K562 (cell line): Measurements from ENCODE around the gene LMTK2. TPM values are rescaled to one million over a fixed set of nuclear protein-coding genes. Genes with fewer than 3 reads are reported as not detected.

Experiments
- ATAC-seq: fragments of 200-7000 bp; cut with Tn5 transposase; 3 replicates; pipeline ENCODE4 v1.9.1; 2020; ENCODE audit warnings: moderate library complexity
- BruUV-seq: library from RNA; stranded (reverse); fragments of 400-500 nt; replicated peaks from 2 replicates; lab custom pipeline; 2021; lab: Mats Ljungman, UMichigan
- CTCF ChIA-PET: fragments of 300-600 bp; formaldehyde crosslinking; extraction: SDS; loops from one replicate; lab custom pipeline; 2021; ENCODE audit warnings: low intra/inter-chr PET ratio; lab: Yijun Ruan, JAX
- POLR2A ChIA-PET: fragments of 300-600, 350-650 bp; sonication (Branson Sonifier 250); formaldehyde crosslinking; extraction: SDS; loops from one replicate; lab custom pipeline; 2021; ENCODE audit warnings: antibody characterized with exemption, inconsistent platforms; lab: Yijun Ruan, JAX
- DNase-seq, 4 experiments: peaks; one replicate each; pipeline versions ENCODE4 v3.0.0 to v3.0.0-alpha.2; 2011 to 2018; ENCODE audit warnings: low spot score in 3 of 4, mixed read lengths in 3 of 4; ENCODE audit errors: extremely low read depth in 1 of 4
- FAIRE-seq: peaks from 2 replicates; lab custom pipeline; 2011; peaks lifted over from hg19 to GRCh38; lab: Jason Lieb, UNC
- H2AFZ ChIP-seq: 2 replicates; pipeline ENCODE4 v1.6.0; 2011; ENCODE audit warnings: low read depth, low read length, control low read depth, inconsistent platforms
- H3K27ac ChIP-seq: fragments of 200-600 bp; 3 replicates; pipeline ENCODE4 v1.8.0; 2011; ENCODE audit warnings: low read depth, mild to moderate bottlenecking, control low read depth, inconsistent platforms, low read length, moderate library complexity, mixed read lengths; ENCODE audit errors: extremely low read depth
- H3K27me3 ChIP-seq, 2 experiments: fragments of 300-600 bp in 1 of 2; 2 replicates in 1 of 2; 3 replicates in 1 of 2; pipeline versions ENCODE4 v1.6.0 to v1.8.0; 2011; ENCODE audit warnings: inconsistent platforms in 2 of 2, low read length in 2 of 2, mild to moderate bottlenecking in 1 of 2, mixed read lengths in 1 of 2, moderate library complexity in 1 of 2; ENCODE audit not compliant: control insufficient read depth in 2 of 2, insufficient read depth in 2 of 2
- H3K36me3 ChIP-seq: fragments of 300-600 bp; 3 replicates; pipeline ENCODE4 v1.8.0; 2011; ENCODE audit warnings: mild to moderate bottlenecking, low read length, inconsistent platforms; ENCODE audit not compliant: control insufficient read depth, insufficient read depth
- H3K4me1 ChIP-seq, 2 experiments: fragments of 200-600 bp in 1 of 2; replicated peaks in 1 of 2; 2 replicates in 1 of 2; 3 replicates in 1 of 2; pipeline versions ENCODE4 v1.5.1 to v1.8.0; 2011; ENCODE audit warnings: inconsistent platforms in 2 of 2, low read length in 2 of 2, mild to moderate bottlenecking in 1 of 2, mixed read lengths in 1 of 2, moderate library complexity in 1 of 2; ENCODE audit not compliant: control insufficient read depth in 2 of 2, insufficient read depth in 2 of 2
- H3K4me2 ChIP-seq: 2 replicates; pipeline ENCODE4 v1.6.1; 2011; ENCODE audit warnings: low read length, control low read depth, inconsistent platforms, mixed read lengths; ENCODE audit not compliant: insufficient read depth
- H3K4me3 ChIP-seq: fragments of 200-600 bp; sonication (generic), shearing (Covaris generic); 2 replicates; pipeline ENCODE4 v1.5.1; 2016; ENCODE audit warnings: control low read depth, inconsistent platforms
- H3K79me2 ChIP-seq: fragments of 200-600 bp; 3 replicates; pipeline ENCODE4 v1.8.0; 2011; ENCODE audit warnings: low read length, inconsistent platforms; ENCODE audit not compliant: control insufficient read depth, insufficient read depth
- H3K9ac ChIP-seq, 2 experiments: 2 replicates each; pipeline versions ENCODE4 v1.6.0 to v1.6.1; 2011; ENCODE audit warnings: low read depth in 2 of 2, low read length in 2 of 2, control low read depth in 1 of 2, inconsistent platforms in 1 of 2, mild to moderate bottlenecking in 1 of 2, mixed read lengths in 1 of 2; ENCODE audit not compliant: insufficient read depth in 1 of 2
- H3K9me1 ChIP-seq: one replicate; pipeline ENCODE4 v1.6.0; 2011; ENCODE audit warnings: inconsistent platforms, mild to moderate bottlenecking, low read length, moderate library complexity; ENCODE audit not compliant: control insufficient read depth, insufficient read depth
- H3K9me3 ChIP-seq: replicated peaks from 2 replicates; pipeline ENCODE4 v1.5.1; 2011; ENCODE audit warnings: low read depth, low read length, inconsistent platforms; ENCODE audit not compliant: control insufficient read depth, insufficient read depth
- H4K20me1 ChIP-seq: replicated peaks from 2 replicates; pipeline ENCODE4 v1.6.1; 2011; ENCODE audit warnings: low read length, inconsistent platforms, mixed read lengths; ENCODE audit not compliant: control insufficient read depth, insufficient read depth
- BCLAF1 ChIP-seq, 2 experiments: fragments of 450-650 bp in 1 of 2; IDR thresholded peaks; 2 replicates each; pipeline ENCODE4 v1.6.1; 2011 to 2017; ENCODE audit warnings: low read depth in 2 of 2, antibody characterized with exemption in 1 of 2, borderline replicate concordance in 1 of 2, low read length in 1 of 2, mild to moderate bottlenecking in 1 of 2, mixed read lengths in 1 of 2; ENCODE audit not compliant: control insufficient read depth in 1 of 2
- POLR2G ChIP-seq: fragments of 200-400 bp; formaldehyde crosslinking; IDR thresholded peaks from 2 replicates; pipeline ENCODE4 v1.6.1; 2017; ENCODE audit warnings: low read depth, mild to moderate bottlenecking, antibody characterized with exemption, low read length, moderate library complexity
- ZKSCAN8 ChIP-seq: fragments of 200-800 bp; sonication (Bioruptor generic); IDR thresholded peaks from 2 replicates; pipeline ENCODE4 v1.6.1; 2016; ENCODE audit warnings: missing genetic modification characterization, missing compliant biosample characterization
- WGBS: fragments of 100-300 bp; shearing (Covaris generic); methylation state at CpG from one replicate; pipeline ENCODE4 v1.1.6; 2016; ENCODE audit warnings: low coverage, mixed read lengths; ENCODE audit not compliant: insufficient coverage; ENCODE audit errors: missing lambda C conversion rate; 5-methylcytosine and 5-hydroxymethylcytosine counted together
- in situ Hi-C: fragments of 300-500 bp; cut with MboI; formaldehyde crosslinking; loops from 4 replicates; pipeline ENCODE4 v1.15.0; 2018; ENCODE audit warnings: inconsistent platforms, mixed read lengths
- intact Hi-C: fragments of 100-400 bp; cut with micrococcal nuclease; formaldehyde crosslinking; loops from 2 replicates; pipeline ENCODE4 v1.14.2; 2022
- polyA plus RNA-seq, 8 experiments: library from polyadenylated mRNA; depleted of rRNA in 4 of 8; stranded (reverse) in 5 of 8; unstranded in 3 of 8; fragments of >200 nt; fragmentation: Nextera tagmentation in 2 of 8; fragmentation: Illumina TruSeq in 1 of 8; extraction: Ambion mirVana in 2 of 8; extraction: Trizol in 1 of 8; gene quantifications; 2 replicates each; pipeline versions ENCODE4 v1.2.1 to v1.2.3, GENCODE V29; 2011 to 2014; ENCODE audit warnings: inconsistent platforms in 1 of 8, missing spikeins in 1 of 8
- total RNA-seq, 7 experiments: library from RNA; depleted of rRNA in 6 of 7; stranded (reverse); fragments of >200 nt in 6 of 7; fragmentation: Illumina TruSeq in 2 of 7; extraction: Trizol in 2 of 7; gene quantifications; 2 replicates each; pipeline versions ENCODE4 v1.2.1 to v1.2.3, GENCODE V29; 2011 to 2021; ENCODE audit warnings: low replicate concordance in 1 of 7

The LMTK2 gene
- total and polyA plus RNA-seq, 9 of the 15 experiments (the other 6 are each of a cell fraction or from before 2014, with no cell fraction given): 0.78 to 16.4 (median 6.3) TPM

GRCh38 chr7:98215561-98216495 lies 109.2 kb downstream of the LMTK2 start:
- no TSS peak for BruUV-seq
- H3K9me3 ChIP-seq: no peaks in the 10 kb centered on the region
- H3K9me1 ChIP-seq: no peaks in the 10 kb centered on the region
- POLR2A ChIA-PET: no interaction called here
- TF ChIP-seq BCLAF1 (IDR thresholded peaks at IDR 0.05; ENCODE audit: borderline replicate concordance in 1 of 2, control insufficient read depth in 1 of 2, low read depth in 2 of 2, low read length in 1 of 2) (no peak), POLR2G (0 out of 2 replicates have a peak, but pooled peaks have one; percentile 37), ZKSCAN8 (CRISPR knock-in tag) (0 out of 2 replicates have a peak, but pooled peaks have one; percentile 8)
- TF ChIP-seq, all 486 proteins: peak for 2
- peaks cover 11 to 49% of the 10 kb centered on the region in 2 experiments; a peak in 4 of 5 replicates for H3K4me1 ChIP-seq
- peaks cover 12% of the 10 kb centered on the region for H4K20me1 ChIP-seq
- peaks cover 14 to 35% of the 10 kb centered on the region in 2 experiments; a peak in 4 of 5 replicates for H3K27me3 ChIP-seq
- CTCF ChIA-PET: no interaction called here
- WGBS: 24% methylated on average over 32 of the region's 32 CpGs
- H2AFZ ChIP-seq: no peak overlapping the region
- H3K79me2 ChIP-seq: no peaks in the 10 kb centered on the region
- no peak overlapping the region for H3K27ac ChIP-seq
- no peak overlapping the region for H3K4me2 ChIP-seq
- H3K4me3 ChIP-seq: no peak overlapping the region
- intact Hi-C loops: no loop called here
- no peaks in the 10 kb centered on the region for H3K36me3 ChIP-seq
- ATAC-seq (no peak), FAIRE-seq (no peak), DNase-seq (no peak)
- no peak overlapping the region for H3K9ac ChIP-seq
- in situ Hi-C loops: no loop called here
